HCT116 (cell line): ENCODE results near the gene CLPSL1. TPM values are rescaled to one million over a fixed set of nuclear protein-coding genes. Genes with fewer than 3 reads are reported as not detected.

Source experiments
- ATAC-seq: fragments of 200-7000 bp; cut with Tn5 transposase; 2 replicates; pipeline ENCODE4 v1.9.1; 2020; ENCODE audit warnings: mild to moderate bottlenecking, moderate library complexity
- BruUV-seq: library from RNA; stranded (reverse); fragments of 400-500 nt; replicated peaks from 2 replicates; lab custom pipeline; 2021; lab: Mats Ljungman, UMichigan
- CTCF ChIA-PET: fragments of 300-600 bp; sonication (Branson Sonifier 250); formaldehyde crosslinking; loops from one replicate; lab custom pipeline; 2021; ENCODE audit warnings: antibody characterized with exemption; lab: Charles Lee
- POLR2A ChIA-PET: fragments of 300-600, 350-600 bp; sonication (Branson Sonifier 250); formaldehyde crosslinking; loops from one replicate; lab custom pipeline; 2021; ENCODE audit warnings: antibody characterized with exemption; lab: Charles Lee
- RAD21 ChIA-PET, 2 experiments: fragments of 300-600 bp; sonication (Branson Sonifier 250); formaldehyde crosslinking; loops; one replicate each; lab custom pipeline; 2023; ENCODE audit warnings: low total read pairs in 2 of 2; ENCODE audit not compliant: uncharacterized antibody in 2 of 2, unreplicated experiment in 2 of 2, low non-redundant PET in 1 of 2; lab: Charles Lee
- DNase-seq: peaks from one replicate; pipeline ENCODE4 v3.0.0-alpha.2; 2010; ENCODE audit warnings: low read depth, low spot score
- H2AFZ ChIP-seq: fragments of 200-600 bp; shearing (Covaris generic), sonication (generic); 2 replicates; pipeline ENCODE4 v1.6.1; 2017; ENCODE audit warnings: low read depth, mixed run types, mixed read lengths, antibody characterized with exemption, low read length; ENCODE audit not compliant: poor library complexity, severe bottlenecking
- H3K27ac ChIP-seq: 2 replicates; pipeline ENCODE4 v1.5.1; 2012; ENCODE audit warnings: low read depth, low read length
- H3K27me3 ChIP-seq: fragments of 200-600 bp; sonication (generic); 2 replicates; pipeline ENCODE4 v1.6.1; 2016; ENCODE audit warnings: mixed run types, low read length, mixed read lengths; ENCODE audit not compliant: insufficient read depth
- H3K36me3 ChIP-seq, 2 experiments: fragments of 200-500 bp in 1 of 2; fragments of 200-600 bp in 1 of 2; sonication (Bioruptor generic) in 1 of 2; sonication (generic) in 1 of 2; 2 replicates each; pipeline versions ENCODE4 v1.5.1 to v1.6.1; 2014 to 2016; ENCODE audit warnings: low read length in 2 of 2, inconsistent platforms in 1 of 2, mixed read lengths in 1 of 2, mixed run types in 1 of 2; ENCODE audit not compliant: insufficient read depth in 2 of 2, control insufficient read depth in 1 of 2
- H3K4me1 ChIP-seq, 2 experiments: fragments of 200-600 bp in 1 of 2; sonication (generic) in 1 of 2; 2 replicates each; pipeline versions ENCODE4 v1.5.1 to v1.6.1; 2012 to 2017; ENCODE audit warnings: low read length in 2 of 2, inconsistent platforms in 1 of 2, mild to moderate bottlenecking in 1 of 2, mixed read lengths in 1 of 2, mixed run types in 1 of 2, moderate library complexity in 1 of 2; ENCODE audit not compliant: insufficient read depth in 2 of 2, control insufficient read depth in 1 of 2
- H3K4me2 ChIP-seq: fragments of 200-600 bp; sonication (generic); 2 replicates; pipeline ENCODE4 v1.6.1; 2017; ENCODE audit warnings: mixed run types, low read length, mixed read lengths
- H3K4me3 ChIP-seq, 2 experiments: fragments of 200-600 bp in 1 of 2; sonication (generic) in 1 of 2; replicated peaks in 1 of 2; 2 replicates each; pipeline ENCODE4 v1.5.1; 2011 to 2016; ENCODE audit warnings: low read length in 2 of 2, control low read depth in 1 of 2, low read depth in 1 of 2, mild to moderate bottlenecking in 1 of 2, mixed read lengths in 1 of 2, mixed run types in 1 of 2
- H3K79me2 ChIP-seq: fragments of 200-600 bp; sonication (generic); 2 replicates; pipeline ENCODE4 v1.6.1; 2017; ENCODE audit warnings: mild to moderate bottlenecking, mixed run types, low read length, moderate library complexity, mixed read lengths; ENCODE audit not compliant: insufficient read depth
- H3K9ac ChIP-seq: fragments of 200-600 bp; sonication (generic); 2 replicates; pipeline ENCODE4 v1.6.1; 2016; ENCODE audit warnings: low read length, mixed read lengths
- H3K9me2 ChIP-seq: fragments of 200-600 bp; sonication (generic), shearing (Covaris generic); 2 replicates; pipeline ENCODE4 v1.6.1; 2017; ENCODE audit warnings: mixed run types, mild to moderate bottlenecking, moderate library complexity; ENCODE audit not compliant: insufficient read depth
- H3K9me3 ChIP-seq, 2 experiments: fragments of 200-500 bp in 1 of 2; fragments of 200-600 bp in 1 of 2; sonication (Bioruptor generic) in 1 of 2; sonication (generic) in 1 of 2; 2 replicates each; pipeline ENCODE4 v1.6.1; 2014 to 2017; ENCODE audit warnings: low read length in 2 of 2, mixed read lengths in 2 of 2, inconsistent platforms in 1 of 2, low read depth in 1 of 2, mild to moderate bottlenecking in 1 of 2, mixed run types in 1 of 2, moderate library complexity in 1 of 2; ENCODE audit not compliant: control insufficient read depth in 1 of 2, insufficient read depth in 1 of 2
- H4K20me1 ChIP-seq: fragments of 200-600 bp; sonication (generic), shearing (Covaris generic); 2 replicates; pipeline ENCODE4 v1.6.1; 2017; ENCODE audit warnings: mixed run types, mild to moderate bottlenecking, moderate library complexity; ENCODE audit not compliant: insufficient read depth
- ATF3 ChIP-seq: IDR thresholded peaks from 2 replicates; pipeline ENCODE4 v1.6.1; 2012
- CBX3 ChIP-seq: IDR thresholded peaks from 2 replicates; pipeline ENCODE4 v1.6.1; 2012; ENCODE audit warnings: low read depth
- CEBPB ChIP-seq: IDR thresholded peaks from 2 replicates; pipeline ENCODE4 v1.6.1; 2012; ENCODE audit warnings: low read depth
- EGR1 ChIP-seq: IDR thresholded peaks from 2 replicates; pipeline ENCODE4 v1.6.1; 2012; ENCODE audit warnings: low read depth
- EZH2 ChIP-seq: fragments of 200-600 bp; sonication (generic); IDR thresholded peaks from 2 replicates; pipeline ENCODE4 v1.6.1; 2017; ENCODE audit warnings: antibody characterized with exemption, mixed run types
- MAX ChIP-seq: IDR thresholded peaks from 2 replicates; pipeline ENCODE4 v1.6.1; 2012
- POLR2A ChIP-seq: IDR thresholded peaks from 2 replicates; pipeline ENCODE4 v1.7.0; 2011; ENCODE audit warnings: borderline replicate concordance; ENCODE audit not compliant: insufficient read depth, insufficient read length; ENCODE audit errors: extremely low read depth
- REST ChIP-seq: IDR thresholded peaks from 2 replicates; pipeline ENCODE4 v1.6.1; 2012; ENCODE audit warnings: low read depth
- SP1 ChIP-seq: IDR thresholded peaks from 2 replicates; pipeline ENCODE4 v1.6.1; 2012; ENCODE audit warnings: low read depth
- SRF ChIP-seq: IDR thresholded peaks from 2 replicates; pipeline ENCODE4 v1.6.1; 2012; ENCODE audit warnings: low read depth
- TCF7L2 ChIP-seq: IDR thresholded peaks from 2 replicates; pipeline ENCODE4 v1.7.0; 2011; ENCODE audit warnings: borderline replicate concordance, inconsistent platforms; ENCODE audit not compliant: insufficient read depth, insufficient read length; ENCODE audit errors: extremely low read depth
- ZFX ChIP-seq: fragments of 450-650 bp; IDR thresholded peaks from 2 replicates; pipeline ENCODE4 v1.6.1; 2017
- ZNF274 ChIP-seq: fragments of 200-500 bp; sonication (Bioruptor generic); IDR thresholded peaks from 2 replicates; pipeline ENCODE4 v1.6.1; 2014; ENCODE audit warnings: mild to moderate bottlenecking, low read depth, low read length, inconsistent platforms
- intact Hi-C: fragments of 100-400 bp; cut with micrococcal nuclease; formaldehyde crosslinking; loops from 2 replicates; pipeline ENCODE4 v1.10.0; 2022
- total RNA-seq: library from RNA; stranded (reverse); gene quantifications from one replicate; pipeline ENCODE4 v1.2.1, GENCODE V29; 2021; ENCODE audit not compliant: unreplicated experiment

The CLPSL1 gene
- total RNA-seq, 1 experiment from 2014 or later, result not detected

DNA sequence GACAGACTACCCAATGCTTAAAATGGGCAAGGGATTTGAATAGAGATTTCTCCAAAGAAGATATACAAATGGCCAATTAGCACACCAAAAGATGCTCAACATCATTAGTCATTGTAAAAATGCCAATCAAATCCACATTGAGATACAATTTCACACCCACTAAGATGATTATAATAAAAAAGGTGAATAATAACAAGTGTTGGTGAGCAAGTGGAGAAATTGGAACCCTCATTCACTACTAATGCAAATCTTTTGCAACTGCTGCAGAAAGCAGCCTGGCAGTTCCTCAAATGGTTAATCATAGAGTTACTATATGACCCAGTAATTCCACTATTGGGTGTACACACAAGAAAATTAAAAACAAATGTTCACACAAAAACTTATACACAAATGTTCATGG, 36.7 kb downstream of the CLPSL1 start (continued):
- no peak for TF ChIP-seq MAX
- no peak for TF ChIP-seq ZNF274
- TF ChIP-seq SRF, result no peak

- ChIA-PET RAD21 (no interaction called here), CTCF (no interaction called here), POLR2A (no interaction called here)
- Histone ChIP-seq H3K9me3 (no peaks in the 10 kb centered on the region), H3K27me3 (no peaks in the 10 kb centered on the region), H3K36me3 (no peaks in the 10 kb centered on the region), H3K9me2 (no peaks in the 10 kb centered on the region), H3K4me3 (no peak overlapping the region), H3K4me2 (no peak overlapping the region), H3K4me1 (no peaks in the 10 kb centered on the region), H3K27ac (no peak overlapping the region), H4K20me1 (no peaks in the 10 kb centered on the region), H2AFZ (no peak overlapping the region), H3K9ac (no peak overlapping the region), H3K79me2 (no peaks in the 10 kb centered on the region)
- no peak for TF ChIP-seq ZFX
- no peak for TF ChIP-seq TCF7L2
- intact Hi-C loops, result no loop called here
- DNase-seq (no peak), ATAC-seq (no peak)
- BruUV-seq, result no TSS peak
Measured at GRCh38 chr6:35823601-35824000, 42.8 kb downstream of the CLPSL1 start.

DNA sequence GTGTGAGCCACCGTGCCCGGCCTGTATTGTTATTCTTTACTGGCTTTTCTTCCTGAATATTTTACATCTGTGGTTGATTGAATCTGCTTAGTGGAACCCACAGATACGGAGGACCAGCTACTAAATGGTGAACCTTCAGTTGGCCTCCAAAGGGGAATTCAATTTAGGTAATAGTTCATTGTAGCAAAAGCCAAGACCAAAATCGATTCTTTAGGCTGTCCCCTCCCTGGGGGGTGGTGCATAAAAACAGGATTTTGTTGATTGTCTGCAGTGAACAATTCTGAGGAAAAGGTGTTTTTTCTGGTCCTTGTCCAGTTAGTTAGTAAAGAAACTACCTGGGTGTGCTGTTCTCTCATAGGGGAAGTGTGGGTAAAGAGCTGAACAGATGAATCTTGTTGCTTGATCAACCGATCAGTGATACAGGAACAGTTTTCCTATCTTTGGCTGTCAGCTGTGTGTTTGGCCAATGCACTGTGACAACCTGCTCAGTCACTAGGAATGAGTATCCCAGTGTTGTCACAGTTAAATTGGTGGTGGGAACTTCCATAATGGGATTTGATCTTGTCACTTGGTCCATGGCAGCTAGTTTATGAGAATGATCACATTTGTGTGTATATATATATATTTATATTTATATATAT, 43.9 kb downstream of the CLPSL1 start:
- ChIA-PET CTCF (no interaction called here), RAD21 (no interaction called here), POLR2A (no interaction called here)
- no TSS peak for BruUV-seq
- H3K9me2 ChIP-seq, result no peaks in the 10 kb centered on the region
- no peak for DNase-seq
- no peak overlapping the region for H3K9ac ChIP-seq
- no peak for ATAC-seq
- H3K4me3 ChIP-seq, result no peak overlapping the region
- H3K27me3 ChIP-seq, result no peaks in the 10 kb centered on the region
- intact Hi-C loops, result no loop called here
- H3K9me3 ChIP-seq, result no peaks in the 10 kb centered on the region
- H2AFZ ChIP-seq, result no peak overlapping the region
- H4K20me1 ChIP-seq, result no peaks in the 10 kb centered on the region
- no peaks in the 10 kb centered on the region for H3K79me2 ChIP-seq
- H3K4me2 ChIP-seq, result no peak overlapping the region
- no peak overlapping the region for H3K27ac ChIP-seq
- H3K36me3 ChIP-seq, result no peaks in the 10 kb centered on the region
- no peaks in the 10 kb centered on the region for H3K4me1 ChIP-seq
- TF ChIP-seq SP1, result no peak
- no peak for TF ChIP-seq CEBPB
- TF ChIP-seq POLR2A, result no peak
- no peak for TF ChIP-seq TCF7L2
- no peak for TF ChIP-seq EZH2
- no peak for TF ChIP-seq REST
- TF ChIP-seq CBX3, result no peak
- no peak for TF ChIP-seq SRF
- no peak for TF ChIP-seq ATF3
- TF ChIP-seq EGR1, result no peak
- TF ChIP-seq MAX, result no peak
